ENCODE data around the gene CNGB1. TPM values are rescaled to one million over a fixed set of nuclear protein-coding genes. Genes with fewer than 3 reads are reported as not detected.
"Not testable (repeated sequence)": the region's sequence is repeated elsewhere in the genome, so short reads cannot be mapped to it uniquely, and the experiment has no call there.

CNGB1 gene
- total and polyA plus RNA-seq, 4 donors, result not detected

DNA sequence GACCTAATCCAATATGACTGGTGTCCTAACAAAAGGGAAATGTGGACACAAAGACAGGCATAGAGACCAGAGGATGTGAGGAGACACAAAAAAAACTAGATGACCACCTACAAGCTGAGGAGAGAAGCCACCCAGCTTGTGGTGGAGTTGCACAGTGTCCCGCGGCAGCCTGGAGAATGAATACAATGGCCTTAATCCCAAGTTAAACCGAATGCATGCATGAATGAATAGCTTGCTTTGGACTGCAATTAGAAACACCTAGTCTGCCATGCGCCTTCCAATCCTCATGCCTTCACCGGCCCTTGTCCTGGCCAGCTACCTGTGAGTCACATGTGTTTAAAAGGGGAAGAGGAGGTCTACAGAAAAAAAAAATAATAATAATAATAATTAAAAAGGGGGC is 72.0 kb downstream of the CNGB1 start:
- H3K9me3 ChIP-seq (ENCODE audit: control insufficient read depth, low read length), result no peaks in the 10 kb centered on the region
- H3K4me1 ChIP-seq (ENCODE audit: control insufficient read depth in 1 of 2, insufficient read depth in 2 of 2, low read length in 2 of 2), result no peaks in the 10 kb centered on the region
- H3K36me3 ChIP-seq (ENCODE audit: control insufficient read depth in 1 of 2, insufficient read depth in 2 of 2, low read length in 1 of 2), result no peaks in the 10 kb centered on the region
- ATAC-seq (ENCODE audit: low FRiP score) (no peak), DNase-seq (no peak)
- intact Hi-C loops (cut with DNase I), result loop anchor here in 1 of 2 donors (2.0 kb wide), 1 partner anchor 106 kb away; no protein-coding TSS in a partner anchor
- no peak overlapping the region for H3K27ac ChIP-seq (ENCODE audit: low read depth in 1 of 2, low read length in 2 of 2)
- no peak overlapping the region for H3K4me3 ChIP-seq (ENCODE audit: low read length in 2 of 2)
- no peaks in the 10 kb centered on the region for H3K27me3 ChIP-seq (ENCODE audit: control insufficient read depth in 1 of 2, insufficient read depth in 2 of 2, low read length in 1 of 2)
- 60 to 66% methylated on average over 5 of the region's 5 CpGs for WGBS, 2 donors

DNA sequence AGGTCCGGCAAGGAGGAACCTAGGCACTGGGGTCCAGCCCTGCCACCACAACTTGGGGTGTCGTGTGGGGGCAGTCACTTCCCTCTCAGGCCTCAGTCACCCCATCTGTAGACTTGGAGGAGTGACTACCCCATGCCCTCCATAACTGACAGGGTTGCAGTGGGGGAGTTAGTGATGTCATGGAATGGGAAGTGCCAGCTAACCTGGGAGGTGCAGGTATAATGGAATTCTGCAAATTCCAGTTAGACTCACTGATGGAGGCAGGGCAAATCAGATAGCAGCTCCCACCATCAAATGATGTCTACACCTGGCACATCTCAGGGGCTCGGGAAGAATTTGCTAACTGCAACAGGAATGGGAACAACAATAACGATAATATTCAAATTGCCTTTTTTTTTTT is 72.9 kb downstream of the CNGB1 start:
- ATAC-seq (ENCODE audit: low FRiP score) (no peak), DNase-seq (no peak)
- intact Hi-C loops (cut with DNase I), result loop anchor here in 1 of 2 donors (2.0 kb wide), 1 partner anchor 107 kb away; no protein-coding TSS in a partner anchor
- Histone ChIP-seq H3K36me3 (ENCODE audit: control insufficient read depth in 1 of 2, insufficient read depth in 2 of 2, low read length in 1 of 2) (no peaks in the 10 kb centered on the region), H3K4me1 (ENCODE audit: control insufficient read depth in 1 of 2, insufficient read depth in 2 of 2, low read length in 2 of 2) (no peaks in the 10 kb centered on the region), H3K4me3 (ENCODE audit: low read length in 2 of 2) (no peak overlapping the region), H3K27me3 (ENCODE audit: control insufficient read depth in 1 of 2, insufficient read depth in 2 of 2, low read length in 1 of 2) (no peaks in the 10 kb centered on the region), H3K27ac (ENCODE audit: low read depth in 1 of 2, low read length in 2 of 2) (no peak overlapping the region), H3K9me3 (ENCODE audit: control insufficient read depth, low read length) (no peaks in the 10 kb centered on the region)
- 76 to 82% methylated on average over 4 of the region's 4 CpGs for WGBS, 2 donors

DNA sequence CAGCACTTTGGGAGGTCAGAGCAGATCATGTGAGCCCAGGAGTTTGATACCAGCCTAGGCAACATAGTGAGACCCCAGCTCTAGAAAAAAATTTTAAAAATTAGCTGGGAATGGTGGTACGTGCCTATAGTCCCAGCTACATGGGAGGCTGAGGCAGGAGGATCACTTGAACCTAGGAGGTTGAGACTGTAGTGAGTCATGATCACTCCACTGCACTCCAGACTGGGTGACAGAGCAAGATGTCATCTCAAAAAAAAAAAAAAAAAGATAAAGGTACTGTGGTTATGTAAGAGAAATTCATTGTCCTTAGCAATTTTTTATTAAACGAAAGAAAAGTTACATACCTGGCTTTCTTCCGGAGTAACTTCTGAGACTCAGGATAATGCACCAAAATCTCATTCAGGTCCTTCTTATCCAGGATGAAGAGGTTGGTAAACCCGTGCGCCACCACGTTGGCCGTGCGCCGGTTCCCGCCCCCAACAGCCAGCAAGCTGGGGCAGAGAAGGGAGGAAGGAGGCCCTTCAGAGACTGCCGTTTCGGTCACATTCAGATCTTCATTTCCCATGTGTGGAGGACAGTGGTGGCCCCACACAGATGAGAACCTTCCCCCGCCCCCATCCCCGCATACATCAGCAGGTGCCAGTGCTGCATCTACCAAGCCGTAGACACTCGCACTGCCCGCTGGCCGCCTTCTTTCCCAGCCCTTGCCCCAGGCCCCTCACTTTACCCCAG is 73.7 kb downstream of the CNGB1 start:
- Histone ChIP-seq H3K27ac (ENCODE audit: low read depth in 1 of 2, low read length in 2 of 2) (no peak overlapping the region), H3K4me3 (ENCODE audit: low read length in 2 of 2) (no peak overlapping the region), H3K27me3 (ENCODE audit: control insufficient read depth in 1 of 2, insufficient read depth in 2 of 2, low read length in 1 of 2) (no peaks in the 10 kb centered on the region), H3K4me1 (ENCODE audit: control insufficient read depth in 1 of 2, insufficient read depth in 2 of 2, low read length in 2 of 2) (no peaks in the 10 kb centered on the region), H3K36me3 (ENCODE audit: control insufficient read depth in 1 of 2, insufficient read depth in 2 of 2, low read length in 1 of 2) (no peaks in the 10 kb centered on the region), H3K9me3 (ENCODE audit: control insufficient read depth, low read length) (no peaks in the 10 kb centered on the region)
- DNase-seq (no peak), ATAC-seq (ENCODE audit: low FRiP score) (no peak)
- intact Hi-C loops (cut with DNase I), result no loop called here
- 65 to 71% methylated on average over 18 of the region's 18 CpGs for WGBS, 2 donors

DNA sequence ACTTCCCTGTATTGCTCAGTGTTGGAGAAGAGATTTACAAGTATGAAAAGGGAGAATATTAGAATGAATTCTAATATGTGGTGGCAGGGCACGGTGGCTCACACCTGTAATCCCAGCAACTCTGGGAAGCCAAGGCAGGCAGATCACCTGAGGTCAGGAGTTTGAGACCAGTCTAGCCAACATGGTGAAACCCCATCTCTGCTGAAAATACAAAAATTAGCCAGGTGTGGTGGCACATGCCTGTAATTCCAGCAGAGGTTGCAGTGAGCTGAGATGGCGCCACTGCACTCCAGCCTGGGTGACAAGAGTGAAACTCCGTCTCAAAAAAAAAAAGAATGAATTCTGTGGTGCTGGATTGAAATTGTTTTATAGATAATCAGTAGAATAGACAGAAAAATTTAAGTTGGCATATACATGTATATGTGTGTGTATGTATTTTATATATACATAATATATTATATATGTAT is 75.8 kb downstream of the CNGB1 start:
- H3K4me3 ChIP-seq (ENCODE audit: low read length in 2 of 2); intact Hi-C loops (cut with DNase I); H3K27ac ChIP-seq (ENCODE audit: low read depth in 1 of 2, low read length in 2 of 2); H3K27me3 ChIP-seq (ENCODE audit: control insufficient read depth in 1 of 2, insufficient read depth in 2 of 2, low read length in 1 of 2); H3K4me1 ChIP-seq (ENCODE audit: control insufficient read depth in 1 of 2, insufficient read depth in 2 of 2, low read length in 2 of 2); H3K9me3 ChIP-seq (ENCODE audit: control insufficient read depth, low read length); H3K36me3 ChIP-seq (ENCODE audit: control insufficient read depth in 1 of 2, insufficient read depth in 2 of 2, low read length in 1 of 2); DNase-seq; ATAC-seq (ENCODE audit: low FRiP score): not testable (repeated sequence)
- 95 to 96% methylated on average over 3 of the region's 3 CpGs for WGBS, 2 donors

DNA sequence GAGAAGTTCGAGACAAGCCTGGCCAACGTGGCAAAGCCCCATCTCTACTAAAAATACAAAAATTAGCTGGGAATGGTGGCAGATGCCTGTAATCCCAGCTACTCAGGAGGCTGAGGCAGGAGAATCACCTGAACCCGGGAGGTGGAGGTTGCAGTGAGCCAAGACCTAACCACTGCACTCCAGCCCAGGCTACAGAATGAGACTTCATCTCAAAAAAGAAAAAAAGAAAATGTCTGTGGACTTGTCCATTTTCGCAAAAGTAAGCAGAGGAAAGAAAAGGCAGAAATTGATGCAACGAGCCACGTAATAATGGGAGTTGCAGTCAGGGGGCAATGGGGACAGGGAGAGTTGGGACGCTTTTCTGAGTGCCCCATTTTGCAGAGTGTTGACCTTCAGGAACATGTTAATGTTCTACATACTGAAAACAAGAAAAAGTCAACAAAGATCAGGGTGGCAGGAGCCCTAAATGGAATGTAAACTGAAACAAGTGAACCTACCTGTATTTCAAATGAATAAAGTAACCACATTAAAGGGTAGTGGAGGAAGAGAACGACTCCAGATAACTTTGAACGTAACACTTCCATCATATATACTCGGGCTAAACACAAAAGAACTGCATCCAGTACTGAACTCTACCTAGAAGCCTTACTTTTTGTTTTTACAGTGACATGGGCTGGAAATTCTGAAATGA is 76.4 kb downstream of the CNGB1 start:
- ATAC-seq (ENCODE audit: low FRiP score) (no peak), DNase-seq (no peak)
- intact Hi-C loops (cut with DNase I), result no loop called here
- Histone ChIP-seq H3K4me3 (ENCODE audit: low read length in 2 of 2) (no peak overlapping the region), H3K4me1 (ENCODE audit: control insufficient read depth in 1 of 2, insufficient read depth in 2 of 2, low read length in 2 of 2) (no peaks in the 10 kb centered on the region), H3K27me3 (ENCODE audit: control insufficient read depth in 1 of 2, insufficient read depth in 2 of 2, low read length in 1 of 2) (no peaks in the 10 kb centered on the region), H3K36me3 (ENCODE audit: control insufficient read depth in 1 of 2, insufficient read depth in 2 of 2, low read length in 1 of 2) (no peaks in the 10 kb centered on the region), H3K27ac (ENCODE audit: low read depth in 1 of 2, low read length in 2 of 2) (no peak overlapping the region), H3K9me3 (ENCODE audit: control insufficient read depth, low read length) (no peaks in the 10 kb centered on the region)
- 86 to 88% methylated on average over 10 of the region's 10 CpGs for WGBS, 2 donors

DNA sequence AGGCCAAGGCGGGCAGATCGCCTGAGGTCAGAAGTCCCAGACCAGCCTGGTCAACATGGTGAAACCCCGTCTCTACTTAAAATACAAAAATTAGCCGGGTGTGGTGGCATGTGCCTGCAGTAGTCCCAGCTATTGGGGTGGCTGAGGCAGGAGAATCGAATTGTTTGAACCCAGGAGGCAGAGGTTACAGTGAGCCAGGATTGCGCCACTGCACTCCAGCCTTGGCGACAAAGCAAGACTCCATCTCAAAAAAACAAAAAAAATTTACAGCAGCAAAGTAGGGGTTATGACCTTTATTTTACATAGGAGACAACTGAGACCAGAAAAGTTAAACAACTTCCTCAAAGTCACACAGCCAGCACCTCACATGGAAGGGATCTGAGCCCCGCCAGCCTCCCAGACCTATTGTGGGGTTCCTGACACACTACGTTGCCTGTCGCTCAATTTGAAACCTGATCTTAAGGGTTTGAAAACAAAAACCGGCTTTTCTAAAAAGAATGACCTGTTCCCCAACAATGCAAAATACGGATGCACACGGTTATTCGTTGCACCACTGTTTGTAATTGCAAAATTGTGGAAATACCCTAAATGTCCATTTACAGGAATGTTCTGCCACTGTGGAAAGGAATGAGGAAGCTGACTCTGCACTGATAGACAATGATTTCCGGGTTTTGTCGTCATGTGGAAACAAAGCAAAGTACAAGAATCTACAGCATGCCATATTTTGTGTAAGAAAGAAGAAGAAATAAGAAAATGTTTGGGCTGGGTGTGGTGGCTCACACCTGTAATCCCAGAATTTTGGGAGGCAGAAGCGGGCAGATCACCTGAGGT is 77.2 kb downstream of the CNGB1 start:
- no peaks in the 10 kb centered on the region for H3K4me1 ChIP-seq (ENCODE audit: control insufficient read depth in 1 of 2, insufficient read depth in 2 of 2, low read length in 2 of 2)
- H3K4me3 ChIP-seq (ENCODE audit: low read length in 2 of 2), result no peak overlapping the region
- WGBS, 2 donors, result 70 to 72% methylated on average over 17 of the region's 17 CpGs
- no peak overlapping the region for H3K27ac ChIP-seq (ENCODE audit: low read depth in 1 of 2, low read length in 2 of 2)
- DNase-seq, result peak in 1 of 2 donors; percentile 66
- H3K36me3 ChIP-seq (ENCODE audit: control insufficient read depth in 1 of 2, insufficient read depth in 2 of 2, low read length in 1 of 2), result no peaks in the 10 kb centered on the region
- H3K27me3 ChIP-seq (ENCODE audit: control insufficient read depth in 1 of 2, insufficient read depth in 2 of 2, low read length in 1 of 2), result no peaks in the 10 kb centered on the region
- no peak for ATAC-seq (ENCODE audit: low FRiP score)
- no peaks in the 10 kb centered on the region for H3K9me3 ChIP-seq (ENCODE audit: control insufficient read depth, low read length)
- intact Hi-C loops (cut with DNase I), result no loop called here

DNA sequence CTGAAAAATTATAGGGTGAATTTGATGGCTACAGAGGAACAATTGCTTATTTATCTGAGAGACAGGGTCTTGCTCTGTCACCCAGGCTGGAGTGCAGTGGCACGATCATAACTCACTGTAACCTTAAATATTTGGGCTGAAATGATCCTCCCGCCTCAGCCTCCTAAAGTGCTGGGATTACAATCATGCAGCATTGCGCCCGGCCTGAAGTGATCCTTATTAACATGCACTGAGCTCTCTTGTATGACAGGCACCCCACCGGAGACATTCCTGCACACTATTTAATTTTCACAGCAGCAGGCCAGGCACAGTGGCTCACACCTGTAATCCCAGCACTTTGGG is 77.7 kb downstream of the CNGB1 start:
- ATAC-seq (ENCODE audit: low FRiP score), result no peak
- intact Hi-C loops (cut with DNase I), result no loop called here
- Histone ChIP-seq H3K4me3 (ENCODE audit: low read length in 2 of 2) (no peak overlapping the region), H3K27ac (ENCODE audit: low read depth in 1 of 2, low read length in 2 of 2) (no peak overlapping the region), H3K9me3 (ENCODE audit: control insufficient read depth, low read length) (no peaks in the 10 kb centered on the region), H3K4me1 (ENCODE audit: control insufficient read depth in 1 of 2, insufficient read depth in 2 of 2, low read length in 2 of 2) (no peaks in the 10 kb centered on the region), H3K36me3 (ENCODE audit: control insufficient read depth in 1 of 2, insufficient read depth in 2 of 2, low read length in 1 of 2) (no peaks in the 10 kb centered on the region), H3K27me3 (ENCODE audit: control insufficient read depth in 1 of 2, insufficient read depth in 2 of 2, low read length in 1 of 2) (no peaks in the 10 kb centered on the region)
- DNase-seq, result peak in 1 of 2 donors; percentile 30
- WGBS, 2 donors, result 79 to 86% methylated on average over 5 of the region's 5 CpGs

DNA sequence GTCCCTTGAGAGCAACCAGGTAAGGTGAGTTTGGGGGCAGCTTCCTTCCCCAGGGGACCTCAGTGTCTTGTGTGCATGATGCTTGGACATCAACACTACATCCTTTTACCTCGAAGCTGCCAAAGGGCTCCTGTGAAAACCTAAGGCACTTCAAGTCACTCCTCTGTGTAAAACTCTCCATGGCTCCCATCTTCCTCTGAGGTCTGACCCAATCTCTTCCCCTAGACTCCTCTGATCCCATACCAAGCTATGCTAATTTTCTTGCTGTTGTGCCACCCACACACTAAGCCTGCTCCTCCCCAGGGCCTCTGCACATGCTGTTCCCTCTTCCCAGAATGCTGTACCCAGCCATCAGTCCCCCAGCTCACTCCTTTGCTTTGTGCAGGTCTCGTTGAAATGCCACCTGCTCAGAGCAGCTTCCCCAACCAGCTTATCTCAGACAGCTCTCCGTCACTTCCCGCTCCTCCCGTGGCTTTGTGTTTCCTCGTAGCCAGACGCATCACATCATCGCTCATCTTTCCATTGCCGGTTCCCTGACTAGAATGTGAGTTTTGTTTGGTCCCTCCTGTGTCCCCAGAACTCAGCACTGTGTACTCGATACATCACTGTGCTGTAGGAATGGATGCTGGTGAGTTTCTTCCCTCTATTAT is 78.4 kb downstream of the CNGB1 start:
- no peaks in the 10 kb centered on the region for H3K4me1 ChIP-seq (ENCODE audit: control insufficient read depth in 1 of 2, insufficient read depth in 2 of 2, low read length in 2 of 2)
- H3K36me3 ChIP-seq (ENCODE audit: control insufficient read depth in 1 of 2, insufficient read depth in 2 of 2, low read length in 1 of 2), result no peaks in the 10 kb centered on the region
- DNase-seq (peak; percentile 73 to 75), ATAC-seq (ENCODE audit: low FRiP score) (no peak)
- no peak overlapping the region for H3K27ac ChIP-seq (ENCODE audit: low read depth in 1 of 2, low read length in 2 of 2)
- 67 to 71% methylated on average over 10 of the region's 10 CpGs for WGBS, 2 donors
- intact Hi-C loops (cut with DNase I), result no loop called here
- H3K27me3 ChIP-seq (ENCODE audit: control insufficient read depth in 1 of 2, insufficient read depth in 2 of 2, low read length in 1 of 2), result no peaks in the 10 kb centered on the region
- no peak overlapping the region for H3K4me3 ChIP-seq (ENCODE audit: low read length in 2 of 2)
- no peaks in the 10 kb centered on the region for H3K9me3 ChIP-seq (ENCODE audit: control insufficient read depth, low read length)

All from aorta (tissue), 5 donors.